BLaER1 treated with 17β-estradiol and CSF1 and Interleukin-3, amounts not matched to agents 10 nM and 100 nM (cell line): ENCODE measurements around the gene GSK3B.

Experiments used
- H3K27ac ChIP-seq, 11 experiments: shearing (Covaris generic); formaldehyde crosslinking; 2 replicates each; pipeline ENCODE4 v1.8.1; 2022
- H3K27me3 ChIP-seq, 11 experiments: shearing (Covaris generic); formaldehyde crosslinking; 2 replicates each; pipeline ENCODE4 v1.8.1; 2022
- H3K36me3 ChIP-seq, 11 experiments: shearing (Covaris generic); formaldehyde crosslinking; 2 replicates each; pipeline ENCODE4 v1.8.1; 2022
- H3K4me1 ChIP-seq, 10 experiments: shearing (Covaris generic); formaldehyde crosslinking; 2 replicates each; pipeline ENCODE4 v1.8.1; 2022
- H3K4me2 ChIP-seq, 11 experiments: shearing (Covaris generic); formaldehyde crosslinking; 2 replicates each; pipeline ENCODE4 v1.8.1; 2022
- H3K4me3 ChIP-seq, 10 experiments: shearing (Covaris generic); formaldehyde crosslinking; 2 replicates each; pipeline ENCODE4 v1.8.1; 2022
- H3K9ac ChIP-seq, 11 experiments: shearing (Covaris generic); formaldehyde crosslinking; 2 replicates each; pipeline ENCODE4 v1.8.1; 2022
- H3K9me3 ChIP-seq, 11 experiments: shearing (Covaris generic); formaldehyde crosslinking; replicated peaks in 1 of 11; 2 replicates each; pipeline ENCODE4 v1.8.1; 2022
- H4K20me1 ChIP-seq, 11 experiments: shearing (Covaris generic); formaldehyde crosslinking; 2 replicates each; pipeline ENCODE4 v1.8.1; 2022
- Cebpa-rat ChIP-seq, 11 experiments: shearing (Covaris generic); IDR thresholded peaks; 2 replicates each; pipeline ENCODE4 v1.8.1; 2022

Gene GSK3B

GRCh38 chr3:119849126-119849525 lies 245.1 kb downstream of the GSK3B start:
- Histone ChIP-seq H3K4me3 (no peak overlapping the region), H3K9ac (no peak overlapping the region), H3K27ac (no peak overlapping the region), H3K4me2 (no peak overlapping the region), H4K20me1 (no peaks in the 10 kb centered on the region; a peak in 1 of 22 replicates), H3K4me1 (no peaks in the 10 kb centered on the region; a peak in 1 of 20 replicates), H3K27me3 (no peaks in the 10 kb centered on the region), H3K9me3 (peaks cover 0 to 15% (median 8%) of the 10 kb centered on the region in 11 experiments; a peak in 10 of 22 replicates), H3K36me3 (peaks cover 0 to 68% (median 0%) of the 10 kb centered on the region in 11 experiments; a peak in 8 of 22 replicates)
- no peak for TF ChIP-seq Cebpa-rat (IDR thresholded peaks at IDR 0.05)

DNA sequence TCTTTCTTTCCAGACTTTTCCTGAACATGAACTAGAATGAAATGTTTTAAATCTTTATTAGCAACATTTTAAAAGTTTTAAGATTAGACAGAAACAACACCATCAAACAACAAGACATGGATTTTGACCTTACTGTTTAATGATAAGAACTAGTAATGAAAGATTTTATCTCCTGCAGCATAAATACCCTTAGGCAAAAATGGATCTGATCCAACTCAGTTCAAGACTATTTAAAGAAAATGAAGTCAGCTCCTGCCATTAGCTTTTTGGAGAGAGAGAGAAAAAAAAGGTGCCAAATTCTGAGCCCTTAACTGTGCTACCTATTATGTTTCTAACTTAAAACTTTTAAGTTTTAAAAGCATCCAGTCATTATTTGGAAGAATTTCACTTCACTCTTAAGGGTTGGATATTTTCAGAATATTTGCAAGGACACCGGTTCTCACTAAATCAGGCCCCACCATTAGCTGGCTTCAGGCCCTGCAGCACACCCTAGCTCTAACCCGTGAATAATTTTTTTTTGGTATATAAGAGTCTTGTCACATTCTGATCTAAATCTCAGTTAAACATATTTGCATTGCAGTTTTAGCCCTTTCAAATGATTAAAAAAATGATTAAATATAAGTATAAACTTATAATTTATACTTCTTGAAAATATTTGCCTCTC lies 252.3 kb downstream of the GSK3B start:
- no peaks in the 10 kb centered on the region; a peak in 1 of 20 replicates for H3K4me1 ChIP-seq
- H3K9ac ChIP-seq, result no peak overlapping the region
- no peak overlapping the region for H3K4me3 ChIP-seq
- no peak overlapping the region for H3K27ac ChIP-seq
- H3K9me3 ChIP-seq, result peaks cover 0 to 9% (median under 1%) of the 10 kb centered on the region in 11 experiments; a peak in 6 of 22 replicates
- H3K36me3 ChIP-seq, result peaks cover 5 to 83% (median 16%) of the 10 kb centered on the region in 11 experiments; a peak in 17 of 22 replicates
- no peak overlapping the region for H3K4me2 ChIP-seq
- no peaks in the 10 kb centered on the region for H3K27me3 ChIP-seq
- peaks cover 0 to under 1% (median 0%) of the 10 kb centered on the region in 11 experiments; a peak in 2 of 22 replicates for H4K20me1 ChIP-seq
- no peak for TF ChIP-seq Cebpa-rat (IDR thresholded peaks at IDR 0.05)

- Histone ChIP-seq H3K4me1 (peaks cover 0 to 21% (median 0%) of the 10 kb centered on the region in 10 experiments; a peak in 5 of 20 replicates), H3K4me3 (no peak overlapping the region), H3K4me2 (peak overlapping the region in 2 of 11 experiments; percentile 10 to 60; a peak in 3 of 22 replicates), H3K27me3 (no peaks in the 10 kb centered on the region), H3K27ac (0 out of 22 replicates have a peak overlapping the region, but pooled peaks of 1 of the 11 experiments have one; percentile 13), H3K9me3 (no peaks in the 10 kb centered on the region), H3K9ac (no peak overlapping the region), H4K20me1 (peaks cover 0 to 38% (median 0%) of the 10 kb centered on the region in 11 experiments; a peak in 4 of 22 replicates), H3K36me3 (peaks cover 0 to 53% (median 6%) of the 10 kb centered on the region in 11 experiments; a peak in 9 of 22 replicates)
- TF ChIP-seq Cebpa-rat (IDR thresholded peaks at IDR 0.05), result no peak
These were observed 258.7 kb downstream of the GSK3B start for GRCh38 chr3:119835556-119835955.

GRCh38 chr3:119834754-119835370 lies 259.4 kb downstream of the GSK3B start:
- TF ChIP-seq Cebpa-rat (IDR thresholded peaks at IDR 0.05), result no peak
- Histone ChIP-seq H3K36me3 (peaks cover 0 to 46% (median 0%) of the 10 kb centered on the region in 11 experiments; a peak in 5 of 22 replicates), H3K4me2 (peak overlapping the region in 2 of 11 experiments; percentile 10 to 43; a peak in 4 of 22 replicates), H3K27me3 (no peaks in the 10 kb centered on the region), H3K27ac (peak overlapping the region in 1 of 11 experiments; percentile 13; a peak in 1 of 22 replicates), H4K20me1 (peaks cover 0 to 41% (median 0%) of the 10 kb centered on the region in 11 experiments; a peak in 4 of 22 replicates), H3K4me1 (peaks cover 0 to 21% (median 0%) of the 10 kb centered on the region in 10 experiments; a peak in 5 of 20 replicates), H3K9ac (no peak overlapping the region), H3K9me3 (no peaks in the 10 kb centered on the region), H3K4me3 (no peak overlapping the region)

- Histone ChIP-seq H4K20me1 (peaks cover 0 to 53% (median 0%) of the 10 kb centered on the region in 11 experiments; a peak in 5 of 22 replicates), H3K27me3 (no peaks in the 10 kb centered on the region), H3K4me3 (no peak overlapping the region), H3K9ac (no peak overlapping the region), H3K36me3 (peaks cover 0 to 33% (median 0%) of the 10 kb centered on the region in 11 experiments; a peak in 5 of 22 replicates), H3K4me2 (no peak overlapping the region), H3K4me1 (peaks cover 0 to 21% (median 0%) of the 10 kb centered on the region in 10 experiments; a peak in 5 of 20 replicates), H3K9me3 (no peaks in the 10 kb centered on the region), H3K27ac (no peak overlapping the region)
- no peak for TF ChIP-seq Cebpa-rat (IDR thresholded peaks at IDR 0.05)
These were observed 262.3 kb downstream of the GSK3B start for GRCh38 chr3:119831941-119832371.

DNA sequence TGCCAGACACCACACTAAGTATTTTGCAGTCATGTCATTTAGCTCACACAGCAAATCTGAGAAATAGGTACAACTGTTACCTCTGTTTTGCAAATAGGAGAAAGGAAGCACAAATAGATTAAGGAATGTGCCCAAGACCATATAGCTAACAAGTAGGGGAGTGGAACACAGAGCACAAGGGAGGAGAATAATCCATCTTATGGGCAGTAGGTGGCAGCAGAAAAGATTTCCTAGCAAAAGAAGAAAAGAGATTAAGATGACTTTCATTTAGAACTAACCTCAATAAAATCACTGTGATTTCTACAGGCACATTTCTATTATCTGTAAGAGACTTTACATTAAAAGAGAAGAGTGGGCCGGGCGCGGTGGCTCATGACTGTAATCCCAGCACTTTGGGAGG lies 263.2 kb downstream of the GSK3B start:
- Histone ChIP-seq H4K20me1 (peaks cover 0 to 51% (median 0%) of the 10 kb centered on the region in 11 experiments; a peak in 5 of 22 replicates), H3K4me1 (peaks cover 0 to 17% (median 0%) of the 10 kb centered on the region in 10 experiments; a peak in 5 of 20 replicates), H3K9ac (no peak overlapping the region), H3K4me3 (no peak overlapping the region), H3K36me3 (peaks cover 0 to 40% (median 0%) of the 10 kb centered on the region in 11 experiments; a peak in 9 of 22 replicates), H3K27me3 (no peaks in the 10 kb centered on the region), H3K4me2 (no peak overlapping the region), H3K27ac (no peak overlapping the region), H3K9me3 (no peaks in the 10 kb centered on the region)
- no peak for TF ChIP-seq Cebpa-rat (IDR thresholded peaks at IDR 0.05)

DNA sequence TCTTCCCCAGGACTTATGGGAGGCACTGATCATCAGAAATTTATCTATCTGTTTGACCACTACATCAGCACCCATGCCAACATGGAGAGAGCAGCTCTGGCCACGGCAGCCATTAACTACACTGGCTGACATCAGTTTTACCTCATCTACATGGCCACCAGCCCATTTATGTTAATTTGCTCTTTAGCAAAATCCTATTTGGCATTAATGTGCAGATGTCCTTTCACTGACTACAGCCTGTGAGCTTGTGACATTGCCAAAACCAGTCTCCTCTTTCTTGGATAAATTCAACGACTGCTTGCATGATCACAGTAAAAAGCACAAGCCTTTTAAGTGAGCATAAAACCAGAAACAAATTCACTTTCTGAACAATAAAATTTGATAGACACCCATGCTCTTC lies 264.8 kb downstream of the GSK3B start:
- no peak overlapping the region for H3K4me3 ChIP-seq
- peaks cover 0 to 35% (median 0%) of the 10 kb centered on the region in 11 experiments; a peak in 4 of 22 replicates for H4K20me1 ChIP-seq
- peaks cover 0 to 1% (median 0%) of the 10 kb centered on the region in 10 experiments; a peak in 2 of 20 replicates for H3K4me1 ChIP-seq
- no peak overlapping the region for H3K9ac ChIP-seq
- no peak overlapping the region for H3K4me2 ChIP-seq
- no peaks in the 10 kb centered on the region for H3K9me3 ChIP-seq
- peaks cover 0 to 55% (median 5%) of the 10 kb centered on the region in 11 experiments; a peak in 11 of 22 replicates for H3K36me3 ChIP-seq
- H3K27ac ChIP-seq, result no peak overlapping the region
- TF ChIP-seq Cebpa-rat (IDR thresholded peaks at IDR 0.05), result no peak
- H3K27me3 ChIP-seq, result no peaks in the 10 kb centered on the region

GRCh38 chr3:119826711-119827608 lies 267.3 kb downstream of the GSK3B start:
- Histone ChIP-seq H3K9ac (no peak overlapping the region), H3K36me3 (peaks cover 0 to 48% (median 5%) of the 10 kb centered on the region in 11 experiments; a peak in 11 of 22 replicates), H3K27me3 (no peaks in the 10 kb centered on the region), H4K20me1 (peaks cover 0 to 33% (median 0%) of the 10 kb centered on the region in 11 experiments; a peak in 4 of 22 replicates), H3K4me1 (no peaks in the 10 kb centered on the region), H3K27ac (no peak overlapping the region), H3K9me3 (no peaks in the 10 kb centered on the region), H3K4me2 (no peak overlapping the region), H3K4me3 (no peak overlapping the region)
- no peak for TF ChIP-seq Cebpa-rat (IDR thresholded peaks at IDR 0.05)
